Globus pallidus (tissue), 1 donor: ENCODE measurements around the gene BLM.
"Not testable (repeated sequence)": the region's sequence is repeated elsewhere in the genome, so short reads cannot be mapped to it uniquely, and the experiment has no call there.

Source experiments
- DNase-seq: peaks from one replicate; pipeline ENCODE4 v3.0.0-alpha.2; 2015; ENCODE audit warnings: low spot score

BLM gene

GRCh38 chr15:90716976-90717821, at the start of gene BLM:
Gene BLM (plus strand): TSS chr15:90717346. CDS start chr15:90747393, 30,047 bp downstream.
- peak; percentile 96 for DNase-seq

- not testable (repeated sequence) for DNase-seq
Measured at GRCh38 chr15:90667755-90668345, 49.3 kb upstream of the BLM start.

- not testable (repeated sequence) for DNase-seq
Measured at GRCh38 chr15:90670631-90671030, 46.5 kb upstream of the BLM start.

GRCh38 chr15:90671216-90671615, 45.9 kb upstream of the BLM start:
- DNase-seq = no peak

GRCh38 chr15:90673357-90673756, 43.8 kb upstream of the BLM start:
- DNase-seq = not testable (repeated sequence)

- DNase-seq = no peak
Measured at GRCh38 chr15:90674476-90674875, 42.7 kb upstream of the BLM start.

GRCh38 chr15:90675464-90675863, 41.7 kb upstream of the BLM start:
- DNase-seq = no peak

GRCh38 chr15:90677807-90678790, 39.0 kb upstream of the BLM start:
- DNase-seq = no peak

GRCh38 chr15:90679959-90680358, 37.2 kb upstream of the BLM start:
- DNase-seq = no peak

GRCh38 chr15:90680371-90680935, 36.7 kb upstream of the BLM start:
- no peak for DNase-seq

GRCh38 chr15:90681056-90681455, 36.1 kb upstream of the BLM start:
- no peak for DNase-seq

GRCh38 chr15:90681480-90681879, 35.7 kb upstream of the BLM start:
- no peak for DNase-seq

GRCh38 chr15:90683371-90683770, 33.8 kb upstream of the BLM start:
- no peak for DNase-seq

GRCh38 chr15:90683876-90684275, 33.3 kb upstream of the BLM start:
- DNase-seq = no peak

GRCh38 chr15:90684281-90684680, 32.9 kb upstream of the BLM start:
- DNase-seq = no peak

- no peak for DNase-seq
Measured at GRCh38 chr15:90685591-90686434, 31.3 kb upstream of the BLM start.

GRCh38 chr15:90686435-90687218, 30.5 kb upstream of the BLM start:
- DNase-seq = no peak

GRCh38 chr15:90689326-90689961, 27.7 kb upstream of the BLM start:
- not testable (repeated sequence) for DNase-seq

- no peak for DNase-seq
Measured at GRCh38 chr15:90690585-90690984, 26.6 kb upstream of the BLM start.

GRCh38 chr15:90691369-90691768, 25.8 kb upstream of the BLM start:
- no peak for DNase-seq
